Activated CD4-positive, alpha-beta T cell treated with anti-CD3 and anti-CD28 coated beads for 48 hours (primary cell): Measurements from ENCODE around the gene FMNL2.

Experiments
- DNase-seq: peaks from one replicate; pipeline ENCODE4 v3.0.0-alpha.2; 2020

The FMNL2 gene

DNA sequence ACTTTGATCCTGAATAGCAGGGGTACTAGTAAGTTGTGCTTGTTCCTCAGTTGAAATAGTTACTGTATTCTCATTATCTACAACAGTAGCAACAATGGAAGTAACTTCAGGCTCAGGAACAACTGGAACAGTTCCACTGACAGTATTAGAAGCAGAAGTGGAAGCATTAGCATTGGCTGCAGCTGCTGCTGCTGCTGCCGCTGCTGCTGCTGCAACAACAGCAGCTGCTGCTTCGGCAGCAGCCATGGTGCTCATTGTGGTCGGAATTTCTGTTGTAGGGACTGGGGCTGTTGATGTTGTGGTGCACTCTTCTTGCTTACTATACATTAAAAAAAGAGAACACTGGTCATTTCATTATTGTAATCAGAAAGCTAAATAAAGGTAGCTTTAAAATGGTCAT, 341.5 kb downstream of the FMNL2 start:
- no peak for DNase-seq

DNA sequence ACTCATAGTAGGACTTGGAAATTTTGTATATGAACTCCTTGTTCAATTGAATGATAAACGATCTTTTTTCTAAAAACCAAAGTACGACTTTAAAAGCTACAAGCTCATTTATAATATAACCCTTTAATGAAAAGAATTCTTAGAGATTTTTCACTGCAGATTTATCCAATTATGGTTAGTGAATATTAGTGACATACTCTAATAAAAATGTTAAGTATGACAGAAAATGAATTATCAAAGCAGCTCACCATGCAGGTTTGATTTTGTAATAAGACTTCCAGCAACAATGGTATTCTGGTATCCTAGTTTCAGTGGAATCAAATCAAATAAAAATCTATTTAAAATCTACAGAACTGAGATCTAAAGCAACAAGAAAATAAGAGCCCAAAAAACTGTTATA, 343.8 kb downstream of the FMNL2 start:
- no peak for DNase-seq

DNA sequence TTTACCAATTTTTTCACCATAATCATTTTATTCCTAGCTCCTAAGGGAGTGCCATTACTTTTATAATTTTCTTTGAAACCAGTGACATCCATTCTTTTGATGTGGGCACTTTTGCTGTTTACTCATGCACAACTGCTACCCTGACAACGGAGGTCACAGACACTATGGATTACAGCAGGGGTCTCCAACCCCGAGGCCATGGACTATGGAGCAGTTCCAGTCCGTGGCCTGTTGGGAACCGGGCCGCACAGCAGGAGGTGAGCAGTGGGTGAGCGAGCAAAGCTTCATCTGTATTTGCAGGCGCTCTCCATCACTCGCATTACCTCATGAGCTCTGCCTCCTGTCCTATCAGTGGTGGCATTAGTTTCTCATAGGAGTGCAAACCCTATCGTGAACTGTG, 347.7 kb downstream of the FMNL2 start:
- no peak for DNase-seq

DNA sequence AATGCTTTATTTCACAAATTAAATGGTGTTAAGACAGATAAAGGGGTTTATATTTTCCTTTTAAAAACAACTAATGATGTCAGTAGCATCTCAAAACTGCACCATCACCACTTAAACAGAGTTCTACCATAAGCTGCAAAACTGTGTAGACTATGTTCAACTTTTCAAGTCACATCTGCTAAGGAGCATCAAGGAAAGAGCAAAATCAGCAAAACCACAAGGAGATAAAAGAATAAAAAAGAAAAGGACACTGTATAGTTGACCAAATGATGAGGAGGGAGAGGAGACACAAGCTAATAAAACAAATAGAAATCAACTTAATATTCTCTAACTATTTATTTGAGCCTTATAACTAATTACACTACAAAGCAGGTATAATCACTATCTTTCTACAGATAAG, 348.4 kb downstream of the FMNL2 start:
- no peak for DNase-seq

GRCh38 chr2:152686321-152686720, 351.3 kb downstream of the FMNL2 start:
- no peak for DNase-seq

DNA sequence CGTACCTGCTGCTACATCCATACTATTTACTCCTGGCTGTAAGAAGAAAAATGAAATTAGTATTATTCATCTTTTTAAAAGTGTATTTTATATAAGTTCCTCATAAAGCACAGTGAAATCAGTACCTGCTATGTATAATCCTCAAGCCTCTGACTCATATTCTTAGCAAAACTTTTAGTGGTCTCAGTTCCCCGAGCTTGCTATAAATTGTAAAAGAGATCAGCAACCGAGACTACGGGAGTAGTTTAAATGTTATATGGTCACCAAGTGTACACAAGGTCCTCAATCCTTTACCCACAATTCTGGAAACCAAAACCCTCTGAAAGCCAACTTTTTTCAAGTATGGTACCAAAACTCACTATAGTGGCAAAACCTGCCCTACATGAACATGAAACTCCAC, 358.1 kb downstream of the FMNL2 start:
- DNase-seq = no peak

DNA sequence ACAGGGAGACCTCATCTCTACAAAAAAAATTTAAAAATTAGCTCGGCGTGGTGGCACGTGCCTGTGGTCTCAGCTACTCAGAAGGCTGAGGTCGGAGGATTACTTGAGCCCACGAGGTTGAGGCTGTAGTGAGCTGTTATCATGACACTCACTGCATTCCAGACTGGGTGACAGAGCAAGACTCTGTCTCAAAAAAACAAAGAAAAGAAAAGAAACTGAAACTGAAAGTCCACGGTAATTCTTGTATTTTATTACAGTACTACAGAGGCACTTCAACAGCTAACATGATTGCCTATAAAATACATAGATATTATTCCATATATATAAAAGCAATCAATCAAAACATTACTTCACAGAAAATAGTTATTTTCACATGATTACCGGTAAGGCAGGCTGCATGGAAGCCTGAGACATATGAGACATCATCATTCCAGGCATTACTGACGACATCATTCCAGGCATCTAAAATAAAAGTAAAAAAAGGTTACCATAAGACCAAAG, 359.2 kb downstream of the FMNL2 start:
- peak; percentile 56 for DNase-seq

DNA sequence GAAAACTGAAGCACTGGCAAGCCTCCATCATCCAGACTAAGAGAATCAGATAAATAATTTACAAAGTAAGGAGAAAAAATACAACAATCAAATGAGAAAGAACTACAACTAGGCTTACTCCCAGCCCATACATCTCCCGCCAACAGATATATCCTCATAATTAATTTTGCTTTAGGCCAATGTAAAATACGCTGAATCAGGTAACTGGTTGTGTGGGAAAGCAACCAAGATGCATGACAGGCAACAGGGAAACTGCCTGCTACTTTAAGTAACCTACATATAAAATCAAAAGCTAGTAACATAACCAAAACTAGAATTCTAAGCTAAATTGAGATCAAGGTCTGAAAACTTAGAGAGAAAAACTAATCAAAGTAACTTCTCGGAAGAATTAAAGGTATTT, 360.8 kb downstream of the FMNL2 start:
- no peak for DNase-seq

- no peak for DNase-seq
These were observed 361.5 kb downstream of the FMNL2 start for GRCh38 chr2:152696476-152696875.
